ENCODE results near the gene DKC1.
"Not testable (repeated sequence)": the region's sequence is repeated elsewhere in the genome, so short reads cannot be mapped to it uniquely, and the experiment has no call there.

DKC1 gene

DNA sequence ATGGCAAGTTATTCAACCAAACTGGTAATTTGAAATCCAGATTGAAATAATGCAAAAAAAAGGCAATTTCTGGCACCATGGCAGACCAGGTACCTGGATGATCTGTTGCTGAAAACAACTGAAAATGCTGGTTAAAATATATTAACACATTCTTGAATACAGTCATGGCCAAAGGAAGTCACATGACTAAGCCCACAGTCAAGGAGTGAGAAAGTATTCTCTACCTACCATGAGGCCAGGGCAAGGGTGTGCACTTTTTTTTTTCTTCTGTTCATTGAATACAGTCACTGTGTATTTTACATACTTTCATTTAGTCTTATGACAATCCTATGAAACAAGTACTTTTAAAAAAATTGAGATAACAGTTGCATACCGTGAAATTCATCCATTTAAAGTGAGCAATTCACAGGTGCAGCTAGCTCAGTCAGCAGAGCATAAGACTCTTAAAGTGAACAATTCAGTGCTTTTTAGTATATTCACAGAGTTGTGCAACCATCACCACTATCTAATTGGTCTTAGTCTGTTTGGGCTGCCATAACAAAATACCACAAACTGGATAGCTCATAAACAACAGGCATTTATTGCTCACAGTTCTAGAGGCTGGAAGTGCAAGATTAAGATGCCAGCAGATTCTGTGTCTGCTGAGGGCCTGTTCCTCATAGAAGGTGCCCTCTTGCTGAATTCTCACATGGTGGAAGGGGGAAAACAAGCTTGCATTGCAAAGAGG, 47.4 kb downstream of the DKC1 start:
- Histone ChIP-seq H2AFZ (ENCODE audit: low read depth, low read length) (0 out of 2 replicates have a peak overlapping the region, but pooled peaks have one; percentile 21), H3K27ac (ENCODE audit: low read length) (no peak overlapping the region), H3K9ac (ENCODE audit: low read length) (no peak overlapping the region), H3K27me3 (ENCODE audit: low read depth, low read length) (no peaks in the 10 kb centered on the region), H4K20me1 (ENCODE audit: insufficient read depth, low read length) (no peaks in the 10 kb centered on the region), H3K4me3 (ENCODE audit: low read length) (no peak overlapping the region), H3K79me2 (ENCODE audit: low read length) (no peaks in the 10 kb centered on the region), H3K36me3 (replicated peaks; ENCODE audit: low read depth, low read length) (no peaks in the 10 kb centered on the region), H3K9me3 (ENCODE audit: insufficient read depth, low read length) (0 out of 2 replicates have a peak, but pooled peaks cover 6% of the 10 kb centered on the region), H3K4me2 (ENCODE audit: low read length) (no peak overlapping the region), H3K4me1 (ENCODE audit: low read length) (peaks cover 7% of the 10 kb centered on the region)
- TF ChIP-seq, protein P1, sequence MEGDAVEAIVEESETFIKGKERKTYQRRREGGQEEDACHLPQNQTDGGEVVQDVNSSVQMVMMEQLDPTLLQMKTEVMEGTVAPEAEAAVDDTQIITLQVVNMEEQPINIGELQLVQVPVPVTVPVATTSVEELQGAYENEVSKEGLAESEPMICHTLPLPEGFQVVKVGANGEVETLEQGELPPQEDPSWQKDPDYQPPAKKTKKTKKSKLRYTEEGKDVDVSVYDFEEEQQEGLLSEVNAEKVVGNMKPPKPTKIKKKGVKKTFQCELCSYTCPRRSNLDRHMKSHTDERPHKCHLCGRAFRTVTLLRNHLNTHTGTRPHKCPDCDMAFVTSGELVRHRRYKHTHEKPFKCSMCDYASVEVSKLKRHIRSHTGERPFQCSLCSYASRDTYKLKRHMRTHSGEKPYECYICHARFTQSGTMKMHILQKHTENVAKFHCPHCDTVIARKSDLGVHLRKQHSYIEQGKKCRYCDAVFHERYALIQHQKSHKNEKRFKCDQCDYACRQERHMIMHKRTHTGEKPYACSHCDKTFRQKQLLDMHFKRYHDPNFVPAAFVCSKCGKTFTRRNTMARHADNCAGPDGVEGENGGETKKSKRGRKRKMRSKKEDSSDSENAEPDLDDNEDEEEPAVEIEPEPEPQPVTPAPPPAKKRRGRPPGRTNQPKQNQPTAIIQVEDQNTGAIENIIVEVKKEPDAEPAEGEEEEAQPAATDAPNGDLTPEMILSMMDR (IDR thresholded peaks at IDR 0.05; ENCODE audit: low read depth, low read length): no peak
- TF ChIP-seq EZH2phosphoT487 (IDR thresholded peaks at IDR 0.05; ENCODE audit: low read depth): no peak

DNA sequence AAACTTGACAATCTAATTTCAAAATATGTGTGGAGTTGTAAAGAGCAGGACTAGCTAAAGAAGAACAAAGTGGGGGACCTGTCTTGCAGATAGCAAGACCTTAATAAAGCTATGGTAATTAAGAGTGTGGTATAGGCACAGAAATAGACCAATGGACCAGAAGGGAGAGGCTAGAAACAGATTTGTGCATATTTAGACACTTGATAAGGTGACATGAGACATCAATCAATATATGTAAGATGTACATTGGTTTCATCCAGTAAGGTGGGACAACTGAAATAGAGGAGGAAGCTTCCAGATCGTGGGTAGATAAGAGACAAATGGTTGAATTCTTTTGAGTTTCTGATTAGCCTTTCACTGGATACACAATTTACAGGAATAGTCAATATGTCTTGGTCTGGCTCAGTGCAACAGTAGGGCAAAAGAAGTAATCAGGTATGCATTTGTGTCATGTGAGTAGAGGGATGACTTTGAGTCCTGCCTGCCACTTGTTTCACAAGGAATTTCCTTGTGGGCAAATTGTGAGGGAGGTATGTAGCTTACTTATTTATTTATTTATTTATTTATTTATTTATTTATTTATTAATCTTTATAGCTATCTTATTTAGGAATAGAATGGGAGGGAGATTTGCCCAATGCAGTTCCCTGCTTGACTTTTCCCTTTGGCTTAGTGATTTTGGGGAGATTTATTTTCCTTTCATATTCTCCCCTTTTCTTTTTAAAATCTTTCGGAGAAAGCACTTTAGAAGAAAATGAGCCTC, 49.9 kb downstream of the DKC1 start:
- no peak for TF ChIP-seq EZH2phosphoT487 (IDR thresholded peaks at IDR 0.05; ENCODE audit: low read depth)
- TF ChIP-seq, protein P1 (IDR thresholded peaks at IDR 0.05; ENCODE audit: low read depth, low read length): no peak
- Histone ChIP-seq H3K27ac (ENCODE audit: low read length) (no peak overlapping the region), H3K9me3 (ENCODE audit: insufficient read depth, low read length) (no peaks in the 10 kb centered on the region), H4K20me1 (ENCODE audit: insufficient read depth, low read length) (no peaks in the 10 kb centered on the region), H3K4me1 (ENCODE audit: low read length) (0 out of 2 replicates have a peak, but pooled peaks cover 3% of the 10 kb centered on the region), H3K36me3 (replicated peaks; ENCODE audit: low read depth, low read length) (no peaks in the 10 kb centered on the region), H3K79me2 (ENCODE audit: low read length) (no peaks in the 10 kb centered on the region), H3K4me2 (ENCODE audit: low read length) (no peak overlapping the region), H2AFZ (ENCODE audit: low read depth, low read length) (no peak overlapping the region), H3K9ac (ENCODE audit: low read length) (no peak overlapping the region), H3K27me3 (ENCODE audit: low read depth, low read length) (no peaks in the 10 kb centered on the region), H3K4me3 (ENCODE audit: low read length) (no peak overlapping the region)

DNA sequence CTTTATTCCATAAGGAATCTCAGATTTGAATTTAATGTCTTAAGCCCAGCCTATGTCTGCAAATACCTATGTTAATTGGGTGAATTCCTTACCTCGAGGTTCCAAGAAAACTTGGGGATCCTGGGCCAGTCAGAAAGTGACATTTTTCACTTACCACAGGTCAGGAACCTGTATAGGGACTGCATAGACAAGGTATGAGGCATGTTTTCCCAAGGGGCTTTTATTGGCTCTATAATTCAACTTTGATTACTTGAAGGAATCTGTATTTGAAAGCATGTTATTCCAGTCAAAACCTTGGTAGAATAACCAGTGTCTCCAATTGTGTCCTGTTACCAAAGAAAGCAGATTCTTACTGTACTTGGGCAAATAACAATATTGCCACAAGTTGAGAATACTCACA, 51.1 kb downstream of the DKC1 start:
- TF ChIP-seq, protein P1 (IDR thresholded peaks at IDR 0.05; ENCODE audit: low read depth, low read length): no peak
- TF ChIP-seq EZH2phosphoT487 (IDR thresholded peaks at IDR 0.05; ENCODE audit: low read depth): no peak
- no peaks in the 10 kb centered on the region for H3K36me3 ChIP-seq (replicated peaks; ENCODE audit: low read depth, low read length)
- H3K27ac ChIP-seq (ENCODE audit: low read length): no peak overlapping the region
- H4K20me1 ChIP-seq (ENCODE audit: insufficient read depth, low read length): no peaks in the 10 kb centered on the region
- H3K79me2 ChIP-seq (ENCODE audit: low read length): no peaks in the 10 kb centered on the region
- no peak overlapping the region for H3K4me3 ChIP-seq (ENCODE audit: low read length)
- H3K9me3 ChIP-seq (ENCODE audit: insufficient read depth, low read length): no peaks in the 10 kb centered on the region
- no peak overlapping the region for H2AFZ ChIP-seq (ENCODE audit: low read depth, low read length)
- no peak overlapping the region for H3K9ac ChIP-seq (ENCODE audit: low read length)
- H3K4me2 ChIP-seq (ENCODE audit: low read length): no peak overlapping the region
- H3K4me1 ChIP-seq (ENCODE audit: low read length): peaks cover 8% of the 10 kb centered on the region
- no peaks in the 10 kb centered on the region for H3K27me3 ChIP-seq (ENCODE audit: low read depth, low read length)

DNA sequence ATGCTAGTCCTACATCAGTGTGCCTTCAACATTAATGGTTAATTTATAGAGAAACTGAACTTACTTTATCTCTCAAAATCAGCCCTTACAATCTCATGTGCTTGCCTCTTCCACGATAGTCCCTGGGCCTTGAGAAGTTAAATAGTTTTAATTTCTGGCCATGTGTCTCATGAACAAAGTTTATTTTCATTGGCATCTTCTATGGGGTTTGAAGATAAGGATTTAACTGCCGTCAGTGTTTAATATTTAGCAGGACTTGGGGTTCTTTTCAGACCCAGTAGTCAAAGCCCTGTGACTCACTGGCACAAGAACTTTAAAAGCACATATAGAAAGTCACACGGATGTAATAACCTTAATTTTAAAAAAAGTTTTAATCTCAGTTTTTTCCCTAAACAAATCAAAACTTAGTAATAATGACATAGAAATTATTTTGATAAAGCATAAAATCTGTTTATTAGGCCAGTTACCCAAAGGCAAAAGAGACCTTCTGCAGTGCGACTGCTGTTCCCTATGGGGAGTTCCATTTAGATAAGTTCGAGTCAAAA, 52.7 kb downstream of the DKC1 start:
- Histone ChIP-seq H3K9me3 (ENCODE audit: insufficient read depth, low read length) (no peaks in the 10 kb centered on the region), H3K4me2 (ENCODE audit: low read length) (no peak overlapping the region), H3K79me2 (ENCODE audit: low read length) (no peaks in the 10 kb centered on the region), H4K20me1 (ENCODE audit: insufficient read depth, low read length) (no peaks in the 10 kb centered on the region), H3K36me3 (replicated peaks; ENCODE audit: low read depth, low read length) (no peaks in the 10 kb centered on the region), H3K4me3 (ENCODE audit: low read length) (no peak overlapping the region), H2AFZ (ENCODE audit: low read depth, low read length) (no peak overlapping the region), H3K27ac (ENCODE audit: low read length) (no peak overlapping the region), H3K27me3 (ENCODE audit: low read depth, low read length) (no peaks in the 10 kb centered on the region), H3K9ac (ENCODE audit: low read length) (no peak overlapping the region), H3K4me1 (ENCODE audit: low read length) (peaks cover 19% of the 10 kb centered on the region)
- no peak for TF ChIP-seq EZH2phosphoT487 (IDR thresholded peaks at IDR 0.05; ENCODE audit: low read depth)
- TF ChIP-seq, protein P1 (IDR thresholded peaks at IDR 0.05; ENCODE audit: low read depth, low read length): no peak

DNA sequence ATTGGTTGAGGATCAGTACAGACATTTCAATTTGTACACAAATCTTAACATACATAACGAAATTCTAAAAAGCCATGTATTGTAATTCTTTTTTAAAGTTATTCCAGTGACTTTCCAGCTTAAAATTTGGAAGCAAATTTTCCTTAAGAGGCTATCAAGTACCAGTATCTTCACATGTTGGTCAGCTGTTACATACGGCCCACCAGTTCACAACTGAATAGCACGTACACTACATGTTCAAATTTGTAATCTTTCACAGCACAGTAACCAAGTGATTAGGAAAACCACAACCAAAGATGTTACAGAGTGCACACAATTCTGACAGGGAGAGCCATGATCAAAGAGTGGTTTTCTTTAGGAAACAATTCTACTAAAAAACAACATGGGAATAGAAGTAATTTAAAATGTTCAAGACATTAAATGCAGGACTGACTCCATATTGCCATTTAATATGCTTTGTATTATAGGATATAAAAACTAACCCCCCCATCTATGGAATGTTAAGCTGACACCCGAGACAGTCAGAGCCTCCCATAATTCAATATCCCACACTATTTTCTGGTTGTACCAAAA, 53.7 kb downstream of the DKC1 start:
- peaks cover 27% of the 10 kb centered on the region for H3K4me1 ChIP-seq (ENCODE audit: low read length)
- H3K4me2 ChIP-seq (ENCODE audit: low read length); H3K9me3 ChIP-seq (ENCODE audit: insufficient read depth, low read length); H3K36me3 ChIP-seq (replicated peaks; ENCODE audit: low read depth, low read length); H3K79me2 ChIP-seq (ENCODE audit: low read length); H3K4me3 ChIP-seq (ENCODE audit: low read length); H3K27ac ChIP-seq (ENCODE audit: low read length); H3K27me3 ChIP-seq (ENCODE audit: low read depth, low read length); H2AFZ ChIP-seq (ENCODE audit: low read depth, low read length); H4K20me1 ChIP-seq (ENCODE audit: insufficient read depth, low read length); H3K9ac ChIP-seq (ENCODE audit: low read length): not testable (repeated sequence)

Data from OCI-LY3 (cell line).